ENCODE measurements around the gene PCDHB3. TPM values are rescaled to one million over a fixed set of nuclear protein-coding genes. Genes with fewer than 3 reads are reported as not detected.

The PCDHB3 gene
- polyA plus RNA-seq, 2 donors = 0.10 to 0.14 TPM

Other genes with a start within 250 kb of the PCDHB3 start
- gene PCDHA10, start 244.6 kb upstream of the PCDHB3 start, polyA plus RNA-seq = under 1 TPM; under 0.01 to 0.02 TPM
- gene PCDHA11, start 231.5 kb upstream of the PCDHB3 start, polyA plus RNA-seq = under 1 TPM in 1 of 2 donors, not detected in 1; under 0.01 TPM
- gene PCDHA12, start 225.2 kb upstream of the PCDHB3 start, polyA plus RNA-seq = under 1 TPM; 0.01 to 0.04 TPM
- gene PCDHA13, start 218.3 kb upstream of the PCDHB3 start, polyA plus RNA-seq = not detected
- under 1 TPM in 1 of 2 donors, not detected in 1; 0.01 TPM for gene PCDHAC1, start 174.2 kb upstream of the PCDHB3 start, polyA plus RNA-seq
- under 1 TPM; 0.02 to 0.06 TPM for gene PCDHAC2, start 134.0 kb upstream of the PCDHB3 start, polyA plus RNA-seq
- gene PCDHB1, start 49.1 kb upstream of the PCDHB3 start, polyA plus RNA-seq = not detected
- gene PCDHB2, start 5.9 kb upstream of the PCDHB3 start, polyA plus RNA-seq = under 1 TPM; 0.31 to 0.33 TPM
- under 1 TPM; 0.20 to 0.36 TPM for gene PCDHB4, start 21.3 kb downstream of the PCDHB3 start, polyA plus RNA-seq
- under 1 TPM; 0.14 to 0.26 TPM for gene PCDHB5, start 34.7 kb downstream of the PCDHB3 start, polyA plus RNA-seq
- under 1 TPM; 0.06 to 0.09 TPM for gene PCDHB6, start 49.6 kb downstream of the PCDHB3 start, polyA plus RNA-seq
- under 1 TPM; 0.02 to 0.14 TPM for gene PCDHB7, start 72.2 kb downstream of the PCDHB3 start, polyA plus RNA-seq
- gene PCDHB8, start 77.3 kb downstream of the PCDHB3 start, polyA plus RNA-seq = under 1 TPM; 0.04 TPM
- gene PCDHB16, start 81.9 kb downstream of the PCDHB3 start, polyA plus RNA-seq = under 1 TPM; 0.08 to 0.16 TPM
- under 1 TPM; 0.16 to 0.18 TPM for gene PCDHB9, start 86.7 kb downstream of the PCDHB3 start, polyA plus RNA-seq
- under 1 TPM; 0.10 to 0.44 TPM for gene PCDHB10, start 91.9 kb downstream of the PCDHB3 start, polyA plus RNA-seq
- gene PCDHB11, start 99.2 kb downstream of the PCDHB3 start, polyA plus RNA-seq = under 1 TPM; 0.16 to 0.47 TPM
- under 1 TPM; 0.08 to 0.15 TPM for gene PCDHB12, start 108.2 kb downstream of the PCDHB3 start, polyA plus RNA-seq
- under 1 TPM; 0.29 to 0.33 TPM for gene PCDHB13, start 113.4 kb downstream of the PCDHB3 start, polyA plus RNA-seq
- under 1 TPM; 0.67 to 0.88 TPM for gene PCDHB14, start 122.9 kb downstream of the PCDHB3 start, polyA plus RNA-seq
- under 1 TPM; 0.37 to 0.80 TPM for gene PCDHB15, start 144.9 kb downstream of the PCDHB3 start, polyA plus RNA-seq
- under 1 TPM; 0.05 to 0.29 TPM for gene SLC25A2, start 203.6 kb downstream of the PCDHB3 start, polyA plus RNA-seq
- gene TAF7, start 220.3 kb downstream of the PCDHB3 start, polyA plus RNA-seq = 10 to 100 TPM; 22.5 to 35.3 TPM
- gene PCDHGA1, start 230.0 kb downstream of the PCDHB3 start, polyA plus RNA-seq = under 1 TPM; 0.13 to 0.22 TPM
- gene PCDHGA2, start 238.3 kb downstream of the PCDHB3 start, polyA plus RNA-seq = under 1 TPM; 0.14 to 0.27 TPM
- under 1 TPM; 0.08 to 0.12 TPM for gene PCDHGA3, start 243.4 kb downstream of the PCDHB3 start, polyA plus RNA-seq
- under 1 TPM; 0.19 to 0.39 TPM for gene PCDHGB1, start 249.6 kb downstream of the PCDHB3 start, polyA plus RNA-seq